Activated effector memory CD4-positive, alpha-beta T cell treated with anti-CD3 and anti-CD28 coated beads, Interleukin-2, amount 50 U/mL, for 16 hours (primary cell): ENCODE results near the gene SART1.

ENCODE experiments used
- DNase-seq: peaks from one replicate; pipeline ENCODE4 v3.0.0-alpha.2; 2020

SART1 gene

GRCh38 chr11:65968600-65969482 lies 7.3 kb downstream of the SART1 start:
- DNase-seq = no peak

DNA sequence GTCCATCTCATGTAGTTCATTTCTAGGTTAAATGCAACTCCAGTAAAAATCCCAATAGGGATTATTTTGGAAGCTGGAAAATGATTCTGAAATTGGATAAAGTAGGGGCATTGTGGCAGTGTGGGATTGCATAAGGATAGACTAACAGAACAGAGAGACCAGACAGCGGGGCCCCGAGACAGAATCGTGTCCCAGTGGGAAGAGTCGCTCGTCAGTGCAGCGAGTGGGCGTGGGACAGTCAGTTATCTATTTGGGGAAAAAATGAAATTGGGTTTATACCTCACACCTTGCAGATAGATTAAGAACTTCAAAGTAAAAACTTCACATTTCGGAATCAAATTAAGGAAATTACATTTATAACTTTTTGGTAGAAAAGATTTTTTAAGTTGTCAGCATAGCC lies 10.6 kb downstream of the SART1 start:
- DNase-seq = no peak

GRCh38 chr11:65973439-65974110 lies 12.0 kb downstream of the SART1 start:
- DNase-seq = no peak

DNA sequence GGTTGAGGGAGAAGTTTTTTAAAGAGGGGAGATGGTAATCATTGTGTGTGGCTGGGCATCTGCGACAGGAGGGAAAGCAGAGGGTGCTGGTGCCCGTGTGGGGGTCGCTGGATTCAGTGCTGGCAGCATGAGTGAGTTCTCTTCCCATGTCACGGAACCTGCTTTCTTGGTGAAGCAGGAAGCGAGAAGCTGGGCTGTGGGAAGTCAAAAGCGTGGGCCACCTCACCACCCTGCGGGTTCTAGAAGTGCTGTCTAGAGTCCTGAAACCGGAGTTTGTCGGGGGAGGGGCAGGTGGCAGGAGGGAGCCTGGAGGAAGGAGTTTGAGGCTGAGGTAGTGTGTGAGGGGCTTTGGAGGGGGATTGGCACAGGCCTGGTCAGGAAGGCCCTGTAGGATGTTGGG lies 14.2 kb downstream of the SART1 start:
- no peak for DNase-seq

DNA sequence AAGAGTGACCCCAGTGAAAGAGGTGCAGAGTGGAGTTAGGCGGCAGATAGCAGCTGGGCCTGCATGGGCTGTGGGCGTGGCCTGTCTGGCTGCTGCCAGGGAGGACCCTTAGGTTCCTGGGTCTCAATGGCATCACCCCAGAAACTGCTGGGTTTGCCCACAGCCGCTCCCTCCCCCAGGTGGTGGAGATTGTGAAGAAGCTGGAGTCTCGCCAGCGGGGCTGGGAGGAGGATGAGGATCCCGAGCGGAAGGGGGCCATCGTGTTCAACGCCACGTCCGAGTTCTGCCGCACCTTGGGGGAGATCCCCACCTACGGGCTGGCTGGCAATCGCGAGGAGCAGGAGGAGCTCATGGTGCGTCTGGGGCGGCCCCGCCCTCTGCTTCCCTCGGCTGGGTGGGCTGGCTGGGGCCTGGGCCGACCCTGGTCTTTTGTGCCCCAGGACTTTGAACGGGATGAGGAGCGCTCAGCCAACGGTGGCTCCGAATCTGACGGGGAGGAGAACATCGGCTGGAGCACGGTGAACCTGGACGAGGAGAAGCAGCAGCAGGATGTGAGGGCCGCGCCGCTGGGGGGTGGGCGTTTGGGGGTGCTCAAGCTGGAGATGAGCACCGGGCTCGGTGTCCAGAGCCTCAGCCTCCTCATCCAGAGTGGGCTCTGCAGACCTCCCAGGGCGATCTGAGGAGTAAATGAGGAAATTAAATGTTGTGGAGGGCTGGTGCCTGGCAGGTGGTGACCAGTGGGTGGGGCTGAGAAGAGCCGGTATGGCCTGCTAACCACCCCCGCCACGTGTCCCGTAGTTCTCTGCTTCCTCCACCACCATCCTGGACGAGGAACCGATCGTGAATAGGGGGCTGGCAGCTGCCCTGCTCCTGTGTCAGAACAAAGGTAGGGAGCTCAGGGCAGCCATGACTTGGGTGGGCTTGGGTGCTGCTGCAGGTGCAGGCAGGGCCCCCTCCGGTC lies 15.0 kb downstream of the SART1 start:
- no peak for DNase-seq

- no peak for DNase-seq
Observed at GRCh38 chr11:65977621-65978390, 16.3 kb downstream of the SART1 start.

- no peak for DNase-seq
Observed at GRCh38 chr11:65978391-65979238, 17.1 kb downstream of the SART1 start.

GRCh38 chr11:65979261-65979759 lies 17.8 kb downstream of the SART1 start:
- no peak for DNase-seq

- no peak for DNase-seq
Observed at GRCh38 chr11:65981101-65981740, 19.7 kb downstream of the SART1 start.

GRCh38 chr11:65981972-65982823 lies 20.7 kb downstream of the SART1 start:
- DNase-seq = no peak

DNA sequence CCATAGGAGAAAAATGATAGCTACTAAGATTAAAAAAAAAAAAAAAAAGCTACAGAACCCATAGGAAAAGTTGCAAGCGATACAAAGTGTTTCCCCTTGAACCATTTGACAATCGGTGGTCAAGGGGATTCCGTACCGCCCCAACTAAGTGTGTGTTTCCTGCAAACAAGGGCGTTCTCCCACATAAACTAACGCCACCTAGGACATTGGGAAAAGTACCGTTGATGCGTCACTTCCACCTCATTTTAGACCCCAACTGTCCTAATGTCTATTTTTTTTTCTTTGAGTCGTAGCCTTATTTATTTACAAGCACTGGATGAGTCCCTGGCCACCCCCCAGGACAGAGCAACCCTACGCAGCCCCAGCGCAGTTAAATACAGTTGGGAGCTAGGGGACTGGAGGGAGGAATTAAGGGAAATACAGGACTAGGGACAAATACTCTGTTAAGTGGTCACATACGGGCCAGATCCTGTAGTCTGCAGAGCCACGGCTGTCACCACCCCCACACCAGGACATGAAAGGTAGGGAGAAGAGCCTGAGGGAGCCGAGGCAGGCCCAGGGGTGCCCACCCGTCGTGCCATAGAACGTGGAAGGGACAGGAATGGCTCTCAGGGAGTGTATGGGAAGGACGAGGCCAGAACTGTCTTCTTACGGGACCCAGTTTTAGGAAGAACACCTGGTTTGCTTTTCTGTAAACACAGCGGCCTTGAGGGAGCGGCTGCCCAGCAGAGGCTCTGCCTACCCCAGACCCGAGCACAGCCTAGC lies 21.5 kb downstream of the SART1 start:
- no peak for DNase-seq

DNA sequence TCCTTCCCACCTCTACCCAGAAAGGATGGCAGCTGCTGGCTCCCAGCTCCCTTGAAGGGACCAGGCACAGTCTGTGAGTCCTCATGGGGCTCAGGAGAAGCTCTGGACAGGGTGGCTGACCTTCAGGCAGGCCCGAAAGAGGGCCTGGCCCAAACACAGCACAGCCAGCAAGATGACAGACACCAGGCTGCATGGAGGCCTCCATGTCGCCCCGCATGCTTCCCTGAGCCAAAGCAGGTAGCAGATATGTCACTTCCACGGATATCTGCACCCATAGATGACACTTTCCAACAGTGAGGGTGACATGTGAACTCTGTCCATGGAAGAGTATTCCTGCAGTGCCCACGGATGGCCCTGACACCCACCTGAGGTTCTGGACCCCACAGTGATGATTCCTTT lies 22.1 kb downstream of the SART1 start:
- DNase-seq = no peak

DNA sequence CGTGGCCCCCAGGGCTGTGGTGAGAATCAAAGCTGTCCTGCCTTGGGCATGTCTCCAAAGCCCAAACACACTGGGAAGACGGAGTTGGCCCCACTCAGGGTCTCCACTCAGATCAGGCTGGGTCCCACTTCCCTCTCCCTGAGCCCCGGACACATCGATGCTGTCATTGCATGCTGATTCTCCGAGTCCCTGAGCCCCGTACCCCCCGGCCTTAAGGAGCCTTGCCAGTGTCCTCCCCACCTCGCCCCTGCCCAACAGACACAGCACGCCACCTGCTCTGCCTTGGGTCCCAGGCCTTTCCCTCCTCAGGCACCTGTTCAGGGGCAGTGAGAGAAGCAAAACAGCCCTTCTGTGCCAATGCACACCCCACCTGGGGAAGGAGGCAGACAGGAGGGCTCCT lies 25.8 kb downstream of the SART1 start:
- DNase-seq = no peak

DNA sequence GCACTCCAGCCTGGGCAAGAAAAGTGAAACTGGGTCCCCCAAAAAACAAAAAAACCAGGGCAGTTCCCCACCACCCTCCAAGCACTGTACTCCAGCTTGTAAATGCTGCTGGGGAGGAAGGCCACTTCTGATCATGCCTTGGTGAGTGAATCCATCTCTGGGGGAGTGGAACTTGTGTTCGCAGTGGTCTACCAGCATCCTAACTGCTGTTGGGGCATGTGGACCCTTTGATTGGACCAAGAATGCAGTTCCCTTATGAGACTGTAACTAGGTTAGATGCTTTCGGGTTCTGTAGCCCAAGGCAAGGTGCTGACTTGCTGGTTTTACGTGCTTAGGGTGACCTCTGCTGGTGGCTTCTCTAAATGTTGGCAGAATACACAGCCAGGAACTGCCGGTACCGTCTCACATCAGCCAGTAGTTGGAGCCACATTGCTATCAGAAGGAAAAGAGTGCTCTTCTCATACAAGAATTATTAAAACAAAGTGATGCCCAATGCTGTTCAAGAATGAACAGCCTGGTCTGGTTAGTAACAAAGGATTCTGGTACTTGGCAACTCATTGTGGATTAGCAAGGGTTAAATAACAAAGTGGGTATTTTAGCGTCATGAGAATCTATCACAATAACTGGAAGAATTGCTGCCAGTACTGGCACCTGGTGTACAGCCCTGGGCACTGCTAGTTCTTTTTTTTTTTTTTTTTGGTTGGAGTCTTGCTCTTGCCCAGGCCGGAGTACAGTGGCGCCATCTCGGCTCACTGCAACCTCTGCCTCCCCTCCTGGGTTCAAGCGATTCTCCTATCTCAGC lies 27.5 kb downstream of the SART1 start:
- DNase-seq = peak; percentile 94

GRCh38 chr11:65992056-65992455 lies 30.5 kb downstream of the SART1 start:
- DNase-seq = no peak

- DNase-seq = no peak
Observed at GRCh38 chr11:65997286-65997685, 35.8 kb downstream of the SART1 start.

DNA sequence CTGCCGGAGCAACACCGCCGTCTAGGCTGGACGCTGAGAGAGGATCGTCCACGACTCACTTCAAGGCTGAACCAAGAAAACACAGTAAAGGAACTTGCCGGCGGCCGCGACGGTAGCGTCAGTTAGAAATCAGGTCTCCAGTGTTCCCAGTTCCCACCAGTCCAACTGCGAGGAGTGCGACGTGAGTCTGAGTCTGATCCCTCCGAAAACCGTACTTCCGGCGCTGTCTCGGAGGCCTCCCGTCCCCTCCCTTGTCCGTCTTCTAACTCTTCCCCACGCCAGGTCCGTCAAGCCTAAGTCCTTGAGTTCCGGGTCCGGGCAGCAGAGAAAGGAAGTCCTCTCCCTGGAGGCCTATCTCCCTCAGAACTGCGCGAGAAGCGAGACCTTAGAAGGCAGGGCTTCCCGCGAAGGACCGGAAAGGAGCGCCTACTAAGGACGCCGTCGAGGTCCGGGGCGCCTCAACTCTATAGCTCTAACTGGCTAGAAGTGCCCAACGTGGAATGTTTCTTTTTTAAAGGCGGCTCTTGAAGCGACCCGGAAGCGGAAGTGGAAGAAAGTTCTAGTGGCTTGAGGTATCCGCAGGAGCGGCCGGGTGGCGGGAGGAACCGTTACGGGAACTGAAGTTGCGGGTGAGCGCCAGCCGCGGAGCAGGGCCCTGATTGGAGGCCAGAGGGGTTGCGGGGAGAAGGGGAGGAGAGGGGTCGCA lies 40.6 kb downstream of the SART1 start, which contains the start of the genes BANF1 and EIF1AD:
Gene BANF1 (plus strand): TSS at position 562 of the 706 bp plus-strand sequence. CDS start 748 bp downstream, outside the sequence.
Gene EIF1AD (minus strand): TSS at position 216 of the 706 bp plus-strand sequence. CDS start 1,768 bp downstream, outside the sequence.
- peak; percentile 96 for DNase-seq
